A549 (cell line): Measurements from ENCODE around the gene SKOR1. TPM values are rescaled to one million over a fixed set of nuclear protein-coding genes. Genes with fewer than 3 reads are reported as not detected.

Source experiments
- ATAC-seq, 2 experiments: fragments of 200-7000 bp in 1 of 2; fragments of >200 bp in 1 of 2; cut with Nextera tagmentation in 1 of 2; cut with Tn5 transposase in 1 of 2; 3 replicates each; pipeline versions ENCODE4 v1.8.0 to v1.9.1; 2018 to 2020; ENCODE audit warnings: mild to moderate bottlenecking in 1 of 2, moderate library complexity in 1 of 2
- CTCF ChIA-PET: fragments of 300-600 bp; sonication (Branson Sonifier 250); formaldehyde crosslinking; extraction: SDS; loops from one replicate; lab custom pipeline; 2021; ENCODE audit warnings: antibody characterized with exemption, inconsistent platforms; lab: Yijun Ruan, JAX
- POLR2A ChIA-PET: fragments of 350-600 bp; formaldehyde crosslinking; extraction: SDS; loops from one replicate; lab custom pipeline; 2021; ENCODE audit warnings: antibody characterized with exemption, inconsistent platforms; lab: Yijun Ruan, JAX
- DNase-seq, 2 experiments: peaks; one replicate each; pipeline versions ENCODE4 v3.0.0 to v3.0.0-alpha.2; 2011 to 2016; ENCODE audit warnings: low read depth in 1 of 2, low spot score in 1 of 2
- FAIRE-seq: peaks from 2 replicates; lab custom pipeline; 2011; peaks lifted over from hg19 to GRCh38; lab: Jason Lieb, UNC
- H3K27ac ChIP-seq, 2 experiments: fragments of >200 bp; sonication (Bioruptor Twin); formaldehyde crosslinking; 3 replicates each; pipeline ENCODE4 v1.5.1; 2016 to 2017
- H3K4me1 ChIP-seq: fragments of >200 bp; sonication (Bioruptor Twin); formaldehyde crosslinking; 3 replicates; pipeline ENCODE4 v1.6.1; 2016
- H3K4me2 ChIP-seq: fragments of >200 bp; sonication (Bioruptor Twin); formaldehyde crosslinking; 3 replicates; pipeline ENCODE4 v1.6.1; 2016
- H3K4me3 ChIP-seq: fragments of >200 bp; sonication (Bioruptor Twin); formaldehyde crosslinking; 3 replicates; pipeline ENCODE4 v1.5.1; 2016
- H3K9me3 ChIP-seq: fragments of >200 bp; sonication (Bioruptor Twin); formaldehyde crosslinking; 3 replicates; pipeline ENCODE4 v1.6.1; 2016
- CBX2 ChIP-seq: fragments of 200-600 bp; sonication (generic); IDR thresholded peaks from 2 replicates; pipeline ENCODE4 v1.6.1; 2016; ENCODE audit warnings: low read depth, mild to moderate bottlenecking, borderline replicate concordance
- CEBPB ChIP-seq, 2 experiments: fragments of >200 bp in 1 of 2; sonication (Bioruptor Twin) in 1 of 2; formaldehyde crosslinking in 1 of 2; IDR thresholded peaks; 2 replicates each; pipeline ENCODE4 v1.6.1; 2012 to 2016
- CHD4 ChIP-seq: fragments of 200-600 bp; sonication (generic); IDR thresholded peaks from 2 replicates; pipeline ENCODE4 v1.6.1; 2016; ENCODE audit warnings: antibody characterized with exemption, mild to moderate bottlenecking, borderline replicate concordance
- E2F6 ChIP-seq: IDR thresholded peaks from 2 replicates; pipeline ENCODE4 v1.6.1; 2012; ENCODE audit warnings: low read depth, borderline replicate concordance
- ELK1 ChIP-seq: fragments of 150-350 bp; IDR thresholded peaks from 2 replicates; pipeline ENCODE4 v1.6.1; 2014; ENCODE audit warnings: low read depth, mild to moderate bottlenecking, low read length
- ESRRA ChIP-seq: fragments of 150-350 bp; IDR thresholded peaks from 2 replicates; pipeline ENCODE4 v1.6.1; 2014; ENCODE audit warnings: mild to moderate bottlenecking, low read length, borderline replicate concordance
- HES2 ChIP-seq: fragments of >200 bp; sonication (Bioruptor Twin); formaldehyde crosslinking; IDR thresholded peaks from 2 replicates; pipeline ENCODE4 v1.6.1; 2016
- JUN ChIP-seq, 2 experiments: fragments of >200 bp; sonication (Bioruptor Twin); formaldehyde crosslinking; IDR thresholded peaks; 2 replicates in 1 of 2; 3 replicates in 1 of 2; pipeline ENCODE4 v1.6.1; 2016 to 2017
- MAX ChIP-seq: IDR thresholded peaks from 2 replicates; pipeline ENCODE4 v1.6.1; 2012
- MAZ ChIP-seq: fragments of 150-350 bp; IDR thresholded peaks from 2 replicates; pipeline ENCODE4 v1.6.1; 2014; ENCODE audit warnings: antibody characterized with exemption, low read depth, low read length, borderline replicate concordance
- PBX3 ChIP-seq: IDR thresholded peaks from 2 replicates; pipeline ENCODE4 v1.6.1; 2012
- POLR2AphosphoS2 ChIP-seq: conservative IDR thresholded peaks from 2 replicates; pipeline ENCODE4 v1.6.1; 2012; ENCODE audit warnings: low read length, improper control_type of control experiment, inconsistent platforms
- RCOR1 ChIP-seq: fragments of 150-350 bp; IDR thresholded peaks from 2 replicates; pipeline ENCODE4 v1.6.1; 2014; ENCODE audit warnings: antibody characterized with exemption, low read length, low read depth
- REST ChIP-seq: fragments of 200-600 bp; sonication (generic); IDR thresholded peaks from 2 replicates; pipeline ENCODE4 v1.6.1; 2016; ENCODE audit warnings: antibody characterized with exemption, mild to moderate bottlenecking, moderate library complexity
- TP53 ChIP-seq: fragments of 250-450 bp; sonication (Bioruptor Pico); IDR thresholded peaks from 2 replicates; pipeline ENCODE4 v1.5.0; 2021; ENCODE audit warnings: mild to moderate bottlenecking, moderate library complexity
- WGBS: methylation state at CpG from one replicate; pipeline ENCODE4 v1.1.6; 2017; ENCODE audit errors: missing lambda C conversion rate; 5-methylcytosine and 5-hydroxymethylcytosine counted together
- polyA plus RNA-seq, 4 experiments: library from polyadenylated mRNA; depleted of rRNA in 3 of 4; stranded (reverse); fragments of >200 nt; fragmentation: RNase III in 1 of 4; extraction: RNeasy Plus Mini Kit Qiagen cat#74134 plus additional on column Dnase treatment in 1 of 4; gene quantifications; 2 replicates in 3 of 4; 3 replicates in 1 of 4; pipeline ENCODE4 v1.2.3, GENCODE V29; 2011 to 2017

SKOR1 gene
- polyA plus RNA-seq, 2 of the 4 experiments (the other 2 are of a cell fraction): 0.03 to 0.05 TPM

- DNase-seq (no peak), FAIRE-seq (no peak), ATAC-seq (no peak)
- CTCF ChIA-PET: interaction anchor here (0.6 to 1.7 kb wide), 5 partner anchors 19 to 226 kb away, joined by 3 to 4 read pairs (median 3); no protein-coding TSS in a partner anchor
- 82% methylated on average over 7 of the region's 7 CpGs for WGBS
- POLR2A ChIA-PET: no interaction called here
- Histone ChIP-seq H3K27ac (no peak overlapping the region), H3K4me1 (no peaks in the 10 kb centered on the region), H3K9me3 (no peaks in the 10 kb centered on the region), H3K4me2 (no peak overlapping the region), H3K4me3 (no peak overlapping the region)
- TF ChIP-seq MAX (no peak), TP53 (CRISPR knock-in tag) (no peak), ELK1 (no peak), ESRRA (no peak), CBX2 (no peak), PBX3 (no peak), RCOR1 (no peak)
Observed at GRCh38 chr15:67807836-67808235, 17.5 kb upstream of the SKOR1 start.

- ATAC-seq: no peak
- CTCF ChIA-PET: interaction anchor here (0.8 to 1.5 kb wide), 3 partner anchors 15 to 352 kb away, joined by 3 to 5 read pairs (median 3); no protein-coding TSS in a partner anchor
Observed at GRCh38 chr15:67808821-67809220, 16.5 kb upstream of the SKOR1 start.

GRCh38 chr15:67809441-67809840 is 15.9 kb upstream of the SKOR1 start:
- CTCF ChIA-PET: interaction anchor here (0.8 kb wide), 1 partner anchor 16 kb away, joined by 3 read pairs; no protein-coding TSS in a partner anchor

More at GRCh38 chr15:67808821-67809220, 16.5 kb upstream of the SKOR1 start:
- no peak overlapping the region for H3K4me2 ChIP-seq
- H3K4me1 ChIP-seq: no peaks in the 10 kb centered on the region
- POLR2A ChIA-PET: no interaction called here
- no peak overlapping the region for H3K4me3 ChIP-seq
- H3K9me3 ChIP-seq: no peaks in the 10 kb centered on the region
- DNase-seq (no peak), FAIRE-seq (no peak)
- TF ChIP-seq MAZ (no peak), JUN (IDR thresholded peaks at IDR 0.05) (no peak)
- no peak overlapping the region for H3K27ac ChIP-seq
- 73% methylated on average over 7 of the region's 7 CpGs for WGBS

More at GRCh38 chr15:67809441-67809840, 15.9 kb upstream of the SKOR1 start:
- 76% methylated on average over 5 of the region's 5 CpGs for WGBS
- FAIRE-seq: no peak
- no peak for DNase-seq
- POLR2A ChIA-PET: no interaction called here
- TF ChIP-seq TP53 (CRISPR knock-in tag) (no peak), CHD4 (no peak), E2F6 (no peak), RCOR1 (no peak), POLR2AphosphoS2 (no peak), HES2 (no peak), CEBPB (IDR thresholded peaks at IDR 0.05) (no peak), REST (no peak), JUN (IDR thresholded peaks at IDR 0.05) (no peak)
- Histone ChIP-seq H3K4me3 (no peak overlapping the region), H3K27ac (no peak overlapping the region), H3K4me1 (no peaks in the 10 kb centered on the region), H3K9me3 (no peaks in the 10 kb centered on the region), H3K4me2 (no peak overlapping the region)
- ATAC-seq: no peak
